Measurements from ENCODE around the gene GPR132.
"Not testable (repeated sequence)": the region's sequence is repeated elsewhere in the genome, so short reads cannot be mapped to it uniquely, and the experiment has no call there.

GPR132 gene, protein sequence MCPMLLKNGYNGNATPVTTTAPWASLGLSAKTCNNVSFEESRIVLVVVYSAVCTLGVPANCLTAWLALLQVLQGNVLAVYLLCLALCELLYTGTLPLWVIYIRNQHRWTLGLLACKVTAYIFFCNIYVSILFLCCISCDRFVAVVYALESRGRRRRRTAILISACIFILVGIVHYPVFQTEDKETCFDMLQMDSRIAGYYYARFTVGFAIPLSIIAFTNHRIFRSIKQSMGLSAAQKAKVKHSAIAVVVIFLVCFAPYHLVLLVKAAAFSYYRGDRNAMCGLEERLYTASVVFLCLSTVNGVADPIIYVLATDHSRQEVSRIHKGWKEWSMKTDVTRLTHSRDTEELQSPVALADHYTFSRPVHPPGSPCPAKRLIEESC

DNA sequence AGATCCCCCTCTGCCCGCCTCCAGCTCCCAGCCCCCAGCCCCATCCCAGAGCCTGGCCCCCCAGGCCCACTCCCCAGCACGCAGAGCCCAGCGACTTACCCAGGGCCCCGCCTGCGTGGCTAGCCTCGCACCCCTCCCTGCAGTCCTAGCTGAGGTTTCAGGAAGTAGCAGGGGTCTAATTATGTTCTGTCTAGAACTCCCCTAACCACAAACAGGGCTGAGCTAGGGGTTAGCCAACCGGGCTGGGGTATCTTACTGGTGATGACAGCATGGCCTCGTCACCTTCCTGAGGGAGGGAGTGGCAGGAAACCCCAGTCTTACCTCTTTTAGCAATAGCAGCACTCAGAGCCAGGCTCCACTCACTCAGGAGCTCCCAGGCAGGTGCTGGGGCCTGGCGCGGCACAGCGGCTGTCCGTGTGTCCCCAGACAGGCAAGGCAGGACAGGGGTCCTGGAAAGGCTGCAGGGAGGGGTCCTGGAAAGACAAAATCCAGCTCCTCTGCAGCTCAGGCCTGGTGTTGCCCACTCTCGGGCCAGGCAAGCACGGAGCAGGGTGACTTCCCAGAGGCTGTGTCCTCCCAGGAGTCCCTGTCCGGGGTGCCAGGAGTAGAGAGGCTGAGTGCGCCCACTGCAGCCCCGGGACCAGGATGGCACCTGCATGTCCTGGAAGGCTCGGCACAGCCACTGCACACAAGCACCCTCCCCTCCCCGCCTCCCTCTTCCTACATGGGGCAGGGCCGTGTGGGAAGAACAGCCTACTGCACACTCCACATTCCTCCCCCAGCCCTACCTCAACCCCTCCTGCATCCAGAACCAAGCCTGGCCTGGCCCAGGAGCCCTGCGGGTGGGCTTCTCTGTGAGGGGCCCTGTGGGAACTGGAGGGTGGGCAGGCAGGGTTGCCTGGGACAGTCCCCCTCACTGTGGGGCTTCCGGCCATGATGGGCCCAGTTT is at the start of gene GPR132:
GPR132 (minus strand) TSS at position 151 of the 949 bp plus-strand sequence. CDS start 10,010 bp downstream, outside the sequence.
- Histone ChIP-seq H3K4me3 (ENCODE audit: low read depth, low read length) (no peak within 1 kb of the TSS), H3K27ac (ENCODE audit: low read depth, low read length) (no peak within 1 kb of the TSS), H2AFZ (ENCODE audit: low read length, unreplicated experiment) (no peak within 1 kb of the TSS)

DNA sequence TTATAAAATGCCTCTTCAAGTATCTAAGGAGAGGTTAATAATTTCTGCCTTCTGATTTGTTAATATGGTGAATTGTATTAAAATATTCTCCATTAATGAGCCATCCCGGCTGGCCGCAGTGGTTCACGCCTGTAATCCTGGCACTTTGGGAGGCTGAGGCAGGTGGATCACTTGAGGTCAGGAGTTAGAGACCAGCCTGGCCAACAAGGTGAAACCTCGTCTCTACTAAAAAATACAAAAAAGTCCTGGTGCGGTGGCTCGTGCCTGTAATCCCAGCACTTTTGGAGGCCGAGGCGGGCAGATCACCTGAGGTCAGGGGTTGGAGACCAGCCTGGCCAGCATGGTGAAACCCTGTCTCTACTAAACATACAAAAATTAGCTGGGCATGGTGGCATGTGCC is 44.0 kb upstream of the GPR132 start:
- H3K4me3 ChIP-seq (ENCODE audit: low read depth, low read length): not testable (repeated sequence)

More for the DNA sequence above, at the start of gene GPR132:
- no peaks in the 10 kb centered on the region for H3K27me3 ChIP-seq (ENCODE audit: insufficient read depth, low read length)
- H3K36me3 ChIP-seq (ENCODE audit: insufficient read depth, low read length): no peaks in the 10 kb centered on the region
- H3K79me2 ChIP-seq (ENCODE audit: control insufficient read depth, insufficient read depth, low read length, unreplicated experiment): no peaks in the 10 kb centered on the region
- peaks cover 26% of the 10 kb centered on the region for H3K4me1 ChIP-seq (ENCODE audit: control insufficient read depth, insufficient read depth, low read length, unreplicated experiment)

DNA sequence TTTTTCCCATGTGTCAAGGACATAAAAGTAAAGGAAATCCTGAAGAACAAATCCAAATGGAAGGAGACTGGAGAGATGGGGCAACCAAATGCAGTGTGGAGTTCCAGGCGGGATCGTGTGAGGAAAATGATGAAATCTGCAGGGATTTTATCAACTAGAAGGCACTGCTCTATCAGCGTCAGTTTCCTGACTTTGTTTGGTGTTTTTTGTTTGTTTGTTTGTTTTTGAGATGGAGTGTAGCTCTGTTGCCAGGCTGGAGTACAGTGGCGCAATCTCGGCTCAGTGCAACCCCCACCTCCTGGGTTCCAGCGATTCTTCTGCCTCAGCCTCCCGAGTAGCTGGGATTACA is 43.3 kb upstream of the GPR132 start:
- Histone ChIP-seq H3K27me3 (ENCODE audit: insufficient read depth, low read length) (peaks cover 39% of the 10 kb centered on the region), H3K4me3 (ENCODE audit: low read depth, low read length) (no peak overlapping the region), H3K27ac (ENCODE audit: low read depth, low read length) (no peak overlapping the region), H2AFZ (ENCODE audit: low read length, unreplicated experiment) (no peak overlapping the region), H3K79me2 (ENCODE audit: control insufficient read depth, insufficient read depth, low read length, unreplicated experiment) (no peaks in the 10 kb centered on the region), H3K36me3 (ENCODE audit: insufficient read depth, low read length) (no peaks in the 10 kb centered on the region), H3K4me1 (ENCODE audit: control insufficient read depth, insufficient read depth, low read length, unreplicated experiment) (no peaks in the 10 kb centered on the region)

More for the DNA sequence above, 44.0 kb upstream of the GPR132 start:
- not testable (repeated sequence) for H2AFZ ChIP-seq (ENCODE audit: low read length, unreplicated experiment); H3K27ac ChIP-seq (ENCODE audit: low read depth, low read length); H3K79me2 ChIP-seq (ENCODE audit: control insufficient read depth, insufficient read depth, low read length, unreplicated experiment); H3K4me1 ChIP-seq (ENCODE audit: control insufficient read depth, insufficient read depth, low read length, unreplicated experiment); H3K36me3 ChIP-seq (ENCODE audit: insufficient read depth, low read length)
- H3K27me3 ChIP-seq (ENCODE audit: insufficient read depth, low read length): peaks cover 32% of the 10 kb centered on the region

DNA sequence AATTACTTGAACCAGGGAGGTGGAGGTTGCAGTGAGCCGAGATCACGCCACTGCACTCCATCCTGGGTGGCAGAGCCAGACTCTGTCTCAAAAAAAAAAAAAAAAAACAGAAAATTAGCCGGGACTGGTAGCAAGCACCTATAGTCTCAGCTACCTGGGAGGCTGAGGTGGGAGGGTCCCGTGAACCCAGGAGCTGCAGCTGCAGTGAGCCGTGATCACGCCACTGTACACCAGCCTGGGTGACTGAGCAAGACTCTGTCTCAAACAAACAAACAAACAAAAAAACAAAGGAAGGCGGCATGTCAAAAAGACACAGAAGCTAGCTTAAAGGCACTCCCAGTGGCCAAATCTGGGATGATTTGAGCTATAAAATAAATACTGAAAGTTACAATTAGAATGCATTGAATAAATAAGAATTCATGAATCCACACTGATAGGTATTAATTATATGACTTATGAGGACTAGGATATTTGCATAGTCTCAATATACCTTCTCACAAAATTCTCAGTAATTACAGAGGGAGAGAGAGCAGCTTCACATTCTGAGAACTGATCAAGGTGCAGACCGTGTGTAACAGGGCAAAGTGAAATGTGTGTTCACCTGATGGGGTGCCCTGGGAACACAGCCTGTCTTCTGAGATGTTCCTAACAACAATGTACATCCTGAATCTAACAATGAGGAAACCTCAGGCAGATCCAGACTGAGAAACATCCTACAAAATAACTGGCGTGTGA is 42.7 kb upstream of the GPR132 start:
- no peak overlapping the region for H2AFZ ChIP-seq (ENCODE audit: low read length, unreplicated experiment)
- no peaks in the 10 kb centered on the region for H3K4me1 ChIP-seq (ENCODE audit: control insufficient read depth, insufficient read depth, low read length, unreplicated experiment)
- H3K79me2 ChIP-seq (ENCODE audit: control insufficient read depth, insufficient read depth, low read length, unreplicated experiment): no peaks in the 10 kb centered on the region
- H3K27ac ChIP-seq (ENCODE audit: low read depth, low read length): no peak overlapping the region
- peaks cover 44% of the 10 kb centered on the region for H3K27me3 ChIP-seq (ENCODE audit: insufficient read depth, low read length)
- no peak overlapping the region for H3K4me3 ChIP-seq (ENCODE audit: low read depth, low read length)
- H3K36me3 ChIP-seq (ENCODE audit: insufficient read depth, low read length): no peaks in the 10 kb centered on the region

DNA sequence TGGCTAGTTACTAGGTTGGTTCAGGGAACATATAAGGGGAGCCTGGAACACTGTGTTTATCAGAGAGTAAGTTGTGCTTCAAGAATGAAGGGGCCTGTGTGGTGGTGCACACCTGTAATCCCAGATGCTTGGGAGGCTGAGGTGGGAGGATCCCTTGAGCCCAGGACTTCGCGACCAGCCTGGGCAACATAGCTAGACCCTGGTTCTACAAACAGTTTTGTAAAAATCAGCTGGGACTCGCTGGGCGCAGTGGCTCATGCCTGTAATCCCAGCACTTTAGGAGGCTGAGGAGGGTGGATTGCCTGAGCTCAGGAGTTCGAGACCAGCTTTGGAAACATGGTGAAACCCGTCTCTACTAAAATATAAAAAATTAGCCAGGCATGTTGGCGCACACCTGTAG is 42.1 kb upstream of the GPR132 start:
- H3K4me3 ChIP-seq (ENCODE audit: low read depth, low read length): no peak overlapping the region
- H3K4me1 ChIP-seq (ENCODE audit: control insufficient read depth, insufficient read depth, low read length, unreplicated experiment): no peaks in the 10 kb centered on the region
- H3K79me2 ChIP-seq (ENCODE audit: control insufficient read depth, insufficient read depth, low read length, unreplicated experiment): no peaks in the 10 kb centered on the region
- no peaks in the 10 kb centered on the region for H3K36me3 ChIP-seq (ENCODE audit: insufficient read depth, low read length)
- no peak overlapping the region for H2AFZ ChIP-seq (ENCODE audit: low read length, unreplicated experiment)
- H3K27me3 ChIP-seq (ENCODE audit: insufficient read depth, low read length): peaks cover 50% of the 10 kb centered on the region
- H3K27ac ChIP-seq (ENCODE audit: low read depth, low read length): no peak overlapping the region

DNA sequence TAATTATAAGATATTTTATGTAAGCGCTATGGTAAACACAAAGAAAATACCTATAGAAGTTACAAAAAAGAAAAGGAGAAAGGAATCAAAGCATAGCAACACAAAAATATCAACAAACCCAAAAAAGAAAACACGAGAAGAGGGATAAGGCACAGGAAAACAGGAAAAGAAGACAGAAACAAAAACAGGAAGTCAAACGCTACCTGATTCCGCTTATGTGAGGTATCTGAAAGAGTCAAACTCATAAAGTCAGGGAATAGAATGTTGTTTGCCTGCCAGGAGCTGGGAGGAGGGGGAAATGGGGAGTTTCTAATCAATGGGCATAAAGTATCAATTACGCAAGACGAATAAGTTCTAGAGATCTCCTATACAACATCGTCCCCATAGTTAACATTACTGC is 39.9 kb upstream of the GPR132 start:
- H3K4me3 ChIP-seq (ENCODE audit: low read depth, low read length): no peak overlapping the region
- H3K79me2 ChIP-seq (ENCODE audit: control insufficient read depth, insufficient read depth, low read length, unreplicated experiment): no peaks in the 10 kb centered on the region
- peaks cover 61% of the 10 kb centered on the region for H3K27me3 ChIP-seq (ENCODE audit: insufficient read depth, low read length)
- H3K27ac ChIP-seq (ENCODE audit: low read depth, low read length): no peak overlapping the region
- no peak overlapping the region for H2AFZ ChIP-seq (ENCODE audit: low read length, unreplicated experiment)
- H3K36me3 ChIP-seq (ENCODE audit: insufficient read depth, low read length): no peaks in the 10 kb centered on the region
- H3K4me1 ChIP-seq (ENCODE audit: control insufficient read depth, insufficient read depth, low read length, unreplicated experiment): no peaks in the 10 kb centered on the region

DNA sequence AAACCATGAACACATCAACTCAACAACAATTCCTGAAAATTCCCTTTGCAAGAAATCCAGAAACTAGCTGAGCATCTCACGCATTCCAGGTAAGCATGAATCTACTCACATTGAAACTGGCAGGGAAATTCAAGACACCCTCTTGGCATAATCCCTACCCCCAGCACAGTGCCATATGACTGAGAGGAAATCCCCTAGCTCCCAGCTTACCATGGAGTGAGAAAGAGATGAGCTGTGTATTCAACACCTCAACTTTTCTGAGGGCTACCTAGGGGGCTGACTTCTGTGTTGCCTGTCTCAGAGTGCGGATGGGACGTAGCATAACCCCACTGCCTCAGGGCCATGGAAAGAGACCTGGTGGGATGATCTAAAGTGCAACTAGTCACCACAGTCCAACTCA is 37.7 kb upstream of the GPR132 start:
- H3K4me1 ChIP-seq (ENCODE audit: control insufficient read depth, insufficient read depth, low read length, unreplicated experiment): no peaks in the 10 kb centered on the region
- H3K79me2 ChIP-seq (ENCODE audit: control insufficient read depth, insufficient read depth, low read length, unreplicated experiment): no peaks in the 10 kb centered on the region
- H2AFZ ChIP-seq (ENCODE audit: low read length, unreplicated experiment): no peak overlapping the region
- no peak overlapping the region for H3K27ac ChIP-seq (ENCODE audit: low read depth, low read length)
- no peaks in the 10 kb centered on the region for H3K36me3 ChIP-seq (ENCODE audit: insufficient read depth, low read length)
- H3K4me3 ChIP-seq (ENCODE audit: low read depth, low read length): no peak overlapping the region
- H3K27me3 ChIP-seq (ENCODE audit: insufficient read depth, low read length): peaks cover 70% of the 10 kb centered on the region

DNA sequence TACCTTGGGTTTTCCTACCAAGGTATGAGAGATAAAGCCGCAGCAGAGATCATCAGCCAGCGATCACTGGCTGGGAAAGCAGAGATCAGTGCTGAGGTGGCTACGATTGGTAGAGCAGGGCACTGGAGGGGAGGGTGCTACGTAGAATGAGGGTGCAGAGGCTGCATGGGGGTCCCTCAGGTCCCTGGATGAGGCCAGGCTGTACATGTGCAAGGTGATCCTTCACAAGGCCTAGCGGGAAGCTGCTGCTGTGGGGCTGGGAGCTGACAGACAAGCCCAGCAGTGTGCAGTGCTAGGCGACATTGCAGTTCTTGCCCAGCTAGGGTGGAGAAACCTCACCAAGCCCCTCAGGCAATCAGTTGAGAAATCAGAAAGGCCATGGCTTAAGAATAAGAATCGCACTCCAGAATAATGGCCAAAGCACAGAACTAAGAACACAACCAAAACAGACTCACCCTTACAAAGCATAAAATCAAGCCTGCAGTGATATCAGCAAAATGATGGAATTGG is 37.2 kb upstream of the GPR132 start:
- Histone ChIP-seq H3K27me3 (ENCODE audit: insufficient read depth, low read length) (peaks cover 70% of the 10 kb centered on the region), H3K79me2 (ENCODE audit: control insufficient read depth, insufficient read depth, low read length, unreplicated experiment) (no peaks in the 10 kb centered on the region), H2AFZ (ENCODE audit: low read length, unreplicated experiment) (no peak overlapping the region), H3K27ac (ENCODE audit: low read depth, low read length) (no peak overlapping the region), H3K4me3 (ENCODE audit: low read depth, low read length) (no peak overlapping the region), H3K4me1 (ENCODE audit: control insufficient read depth, insufficient read depth, low read length, unreplicated experiment) (no peaks in the 10 kb centered on the region), H3K36me3 (ENCODE audit: insufficient read depth, low read length) (no peaks in the 10 kb centered on the region)

DNA sequence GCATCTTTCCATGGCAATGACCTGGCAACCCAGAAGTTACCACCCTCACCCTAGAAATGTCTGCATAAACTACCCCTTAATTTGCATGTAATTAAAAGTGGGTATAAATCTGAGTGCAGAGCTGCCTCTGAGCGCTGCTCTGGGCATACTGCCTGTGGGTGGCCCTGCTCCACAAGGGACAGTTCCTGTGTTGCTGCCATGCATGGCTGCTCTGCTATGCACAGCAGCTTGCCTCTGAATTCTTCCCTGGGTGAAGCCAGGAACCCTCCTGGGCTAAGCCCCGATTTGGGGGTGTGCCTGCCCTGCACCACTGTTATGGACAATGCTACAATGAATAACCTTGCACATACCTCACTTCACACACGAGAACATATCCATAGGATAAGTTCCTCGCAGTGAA is 35.7 kb upstream of the GPR132 start:
- Histone ChIP-seq H3K79me2 (ENCODE audit: control insufficient read depth, insufficient read depth, low read length, unreplicated experiment) (no peaks in the 10 kb centered on the region), H3K4me1 (ENCODE audit: control insufficient read depth, insufficient read depth, low read length, unreplicated experiment) (no peaks in the 10 kb centered on the region), H3K27me3 (ENCODE audit: insufficient read depth, low read length) (peaks cover 55% of the 10 kb centered on the region), H2AFZ (ENCODE audit: low read length, unreplicated experiment) (no peak overlapping the region), H3K27ac (ENCODE audit: low read depth, low read length) (no peak overlapping the region), H3K36me3 (ENCODE audit: insufficient read depth, low read length) (no peaks in the 10 kb centered on the region), H3K4me3 (ENCODE audit: low read depth, low read length) (no peak overlapping the region)

DNA sequence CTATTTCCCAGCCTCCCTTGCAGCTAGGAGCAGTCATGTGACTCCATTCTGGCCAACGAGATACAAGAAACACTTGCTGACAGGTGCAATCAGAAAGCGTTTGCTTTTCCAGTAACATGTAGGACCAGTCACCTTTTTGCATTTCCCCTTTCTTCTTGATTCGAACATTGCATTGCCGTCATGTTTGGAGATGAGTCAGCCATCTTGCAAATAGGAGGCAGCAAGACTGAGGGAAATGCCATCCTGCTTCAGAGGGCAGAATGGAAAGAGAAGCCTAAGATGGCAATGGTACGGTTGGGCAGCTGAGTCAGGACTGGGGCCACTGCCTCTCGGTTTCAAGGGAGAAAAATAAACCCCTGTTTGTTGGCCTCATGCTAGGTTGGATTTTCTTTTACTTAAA is 34.5 kb upstream of the GPR132 start:
- Histone ChIP-seq H3K27ac (ENCODE audit: low read depth, low read length) (no peak overlapping the region), H3K36me3 (ENCODE audit: insufficient read depth, low read length) (no peaks in the 10 kb centered on the region), H2AFZ (ENCODE audit: low read length, unreplicated experiment) (no peak overlapping the region), H3K79me2 (ENCODE audit: control insufficient read depth, insufficient read depth, low read length, unreplicated experiment) (no peaks in the 10 kb centered on the region), H3K4me1 (ENCODE audit: control insufficient read depth, insufficient read depth, low read length, unreplicated experiment) (no peaks in the 10 kb centered on the region), H3K4me3 (ENCODE audit: low read depth, low read length) (no peak overlapping the region), H3K27me3 (ENCODE audit: insufficient read depth, low read length) (peaks cover 44% of the 10 kb centered on the region)

All from ACC112 (cell line).